Osteoblast (primary cell): ENCODE measurements around the gene ZNF385C. TPM values are rescaled to one million over a fixed set of nuclear protein-coding genes. Genes with fewer than 3 reads are reported as not detected.

Experiments
- DNase-seq: peaks from one replicate; pipeline ENCODE4 v3.0.0; 2011; ENCODE audit warnings: low spot score, mixed read lengths; ENCODE audit not compliant: insufficient read length; ENCODE audit errors: missing footprints
- H2AFZ ChIP-seq: 2 replicates; pipeline ENCODE4 v1.6.0; 2011; ENCODE audit warnings: mild to moderate bottlenecking, low read length
- H3K27ac ChIP-seq: 2 replicates; pipeline ENCODE4 v1.5.1; 2011; ENCODE audit warnings: mild to moderate bottlenecking, low read depth, low read length, moderate library complexity
- H3K27me3 ChIP-seq: 2 replicates; pipeline ENCODE4 v1.6.0; 2012; ENCODE audit warnings: mild to moderate bottlenecking, control low read depth, inconsistent platforms, low read length, moderate library complexity; ENCODE audit not compliant: insufficient read depth
- H3K36me3 ChIP-seq: 2 replicates; pipeline ENCODE4 v1.5.1; 2011; ENCODE audit warnings: mild to moderate bottlenecking, low read length, control low read depth, moderate library complexity; ENCODE audit not compliant: insufficient read depth
- H3K4me1 ChIP-seq: 2 replicates; pipeline ENCODE4 v1.5.1; 2011; ENCODE audit warnings: mild to moderate bottlenecking, low read length, control low read depth, moderate library complexity; ENCODE audit not compliant: insufficient read depth
- H3K4me2 ChIP-seq: 2 replicates; pipeline ENCODE4 v1.6.0; 2011; ENCODE audit warnings: mild to moderate bottlenecking, low read length; ENCODE audit not compliant: insufficient read depth
- H3K4me3 ChIP-seq: fragments of 200-600 bp; sonication (generic); 3 replicates; pipeline ENCODE4 v1.5.1; 2012; ENCODE audit warnings: mild to moderate bottlenecking, low read length, inconsistent platforms; ENCODE audit not compliant: insufficient read depth
- H3K79me2 ChIP-seq: 2 replicates; pipeline ENCODE4 v1.6.0; 2012; ENCODE audit warnings: mild to moderate bottlenecking, low read length, control low read depth, inconsistent platforms; ENCODE audit not compliant: insufficient read depth
- H3K9me3 ChIP-seq: 2 replicates; pipeline ENCODE4 v1.5.1; 2011; ENCODE audit warnings: low read depth, low read length, control low read depth
- H4K20me1 ChIP-seq: 2 replicates; pipeline ENCODE4 v1.6.0; 2012; ENCODE audit warnings: mild to moderate bottlenecking, low read length, control low read depth; ENCODE audit not compliant: insufficient read depth
- CTCF ChIP-seq: IDR thresholded peaks from 2 replicates; pipeline ENCODE4 v1.5.1; 2011; ENCODE audit warnings: mild to moderate bottlenecking, low read depth, low read length, moderate library complexity; ENCODE audit errors: extremely low read depth
- total RNA-seq: library from RNA; depleted of rRNA; stranded (reverse); fragments of >200 nt; gene quantifications from 2 replicates; pipeline ENCODE4 v1.2.3, GENCODE V29; 2012

ZNF385C gene
- total RNA-seq, 1 donor, result not detected

GRCh38 chr17:41977991-41978390 is 120.3 kb downstream of the ZNF385C start:
- H3K4me2 ChIP-seq, result no peak overlapping the region
- peaks cover 15% of the 10 kb centered on the region for H4K20me1 ChIP-seq
- no peak overlapping the region for H2AFZ ChIP-seq
- no peaks in the 10 kb centered on the region for H3K27me3 ChIP-seq
- DNase-seq, result no peak
- peaks cover 19% of the 10 kb centered on the region for H3K4me1 ChIP-seq
- H3K4me3 ChIP-seq, result no peak overlapping the region
- H3K36me3 ChIP-seq, result peaks cover 89% of the 10 kb centered on the region
- H3K27ac ChIP-seq, result no peak overlapping the region
- peaks cover 15% of the 10 kb centered on the region for H3K79me2 ChIP-seq
- no peak for TF ChIP-seq CTCF
- H3K9me3 ChIP-seq, result no peaks in the 10 kb centered on the region

GRCh38 chr17:41976142-41976768 is 122.0 kb downstream of the ZNF385C start:
- peak; percentile 74 for DNase-seq

More at GRCh38 chr17:41976142-41976768, 122.0 kb downstream of the ZNF385C start:
- peaks cover 25% of the 10 kb centered on the region for H3K79me2 ChIP-seq
- no peak for TF ChIP-seq CTCF
- H3K36me3 ChIP-seq, result peaks cover 88% of the 10 kb centered on the region
- H3K27ac ChIP-seq, result peak overlapping the region; percentile 34
- H4K20me1 ChIP-seq, result peaks cover 25% of the 10 kb centered on the region
- peaks cover 27% of the 10 kb centered on the region for H3K4me1 ChIP-seq
- no peaks in the 10 kb centered on the region for H3K9me3 ChIP-seq
- no peaks in the 10 kb centered on the region for H3K27me3 ChIP-seq
- H3K4me2 ChIP-seq, result peak overlapping the region; percentile 48
- no peak overlapping the region for H3K4me3 ChIP-seq
- no peak overlapping the region for H2AFZ ChIP-seq

Other genes starting within 250 kb of the ZNF385C start
- 28.6 and 34.7 TPM in 2 replicates for gene KLHL11, start 233.1 kb downstream of the ZNF385C start, total RNA-seq
- gene ACLY, start 179.5 kb downstream of the ZNF385C start, total RNA-seq, result 271 and 273 TPM in 2 replicates
- 1.1 and 1.5 TPM in 2 replicates for gene ODAD4, start 167.9 kb downstream of the ZNF385C start, total RNA-seq
- 87.6 and 96.4 TPM in 2 replicates for gene CNP, start 131.7 kb downstream of the ZNF385C start, total RNA-seq
- 75.3 and 76.3 TPM in 2 replicates for gene DNAJC7, start 81.0 kb downstream of the ZNF385C start, total RNA-seq
- 38.0 and 39.1 TPM in 2 replicates for gene NKIRAS2, start 78.4 kb downstream of the ZNF385C start, total RNA-seq
- under 0.01 and 0.29 TPM in 2 replicates for gene C17orf113, start 47.9 kb downstream of the ZNF385C start, total RNA-seq
- 18.5 and 23.0 TPM in 2 replicates for gene DHX58, start 14.2 kb upstream of the ZNF385C start, total RNA-seq
- 8.3 and 9.0 TPM in 2 replicates for gene KAT2A, start 22.9 kb upstream of the ZNF385C start, total RNA-seq
- not detected in 2 replicates for gene HSPB9, start 24.3 kb upstream of the ZNF385C start, total RNA-seq
- gene RAB5C, start 56.5 kb upstream of the ZNF385C start, total RNA-seq, result 80.0 and 90.5 TPM in 2 replicates
- not detected in 2 replicates for gene KCNH4, start 82.7 kb upstream of the ZNF385C start, total RNA-seq
- not detected in 2 replicates for gene HCRT, start 87.0 kb upstream of the ZNF385C start, total RNA-seq
- 26.8 and 31.8 TPM in 2 replicates for gene GHDC, start 96.0 kb upstream of the ZNF385C start, total RNA-seq
- gene STAT5B, start 177.9 kb upstream of the ZNF385C start, total RNA-seq, result 22.8 and 23.6 TPM in 2 replicates
- gene STAT5A, start 190.0 kb upstream of the ZNF385C start, total RNA-seq, result 35.5 and 38.6 TPM in 2 replicates